Measurements from ENCODE around the gene RAB30.

- TF ChIP-seq CTCF (conservative IDR thresholded peaks at IDR 0.05) (no peak), ZFX (IDR thresholded peaks at IDR 0.05) (no peak)
Measured at GRCh38 chr11:82967381-82967780, 104.3 kb downstream of the RAB30 start.

Data from C4-2B (cell line).